GM19438 (cell line): Measurements from ENCODE around the gene ADAM11.
"Not testable (repeated sequence)": the region's sequence is repeated elsewhere in the genome, so short reads cannot be mapped to it uniquely, and the experiment has no call there.

ENCODE experiments used
- ATAC-seq: cut with Tn5 transposase; IDR thresholded peaks from one replicate; pipeline ENCODE4 v1.9.1; 2021; ENCODE audit warnings: low read depth; ENCODE audit not compliant: unreplicated experiment

The ADAM11 gene

GRCh38 chr17:44793885-44794842, 35.4 kb downstream of the ADAM11 start:
- no peak for ATAC-seq

- ATAC-seq = no peak
Measured at GRCh38 chr17:44794851-44795413, 36.1 kb downstream of the ADAM11 start.

GRCh38 chr17:44795421-44795820, 36.6 kb downstream of the ADAM11 start:
- ATAC-seq = no peak

- ATAC-seq = no peak
Measured at GRCh38 chr17:44795928-44796327, 37.1 kb downstream of the ADAM11 start.

GRCh38 chr17:44796731-44797130, 37.9 kb downstream of the ADAM11 start:
- no peak for ATAC-seq

GRCh38 chr17:44797802-44798201, 39.0 kb downstream of the ADAM11 start:
- no peak for ATAC-seq

- no peak for ATAC-seq
Measured at GRCh38 chr17:44798356-44798755, 39.6 kb downstream of the ADAM11 start.

- ATAC-seq = no peak
Measured at GRCh38 chr17:44801880-44802279, 43.1 kb downstream of the ADAM11 start.

GRCh38 chr17:44804302-44805089, 45.7 kb downstream of the ADAM11 start:
- no peak for ATAC-seq

- ATAC-seq = no peak
Measured at GRCh38 chr17:44807093-44807816, 48.5 kb downstream of the ADAM11 start.

- ATAC-seq = no peak
Measured at GRCh38 chr17:44807817-44808155, 49.0 kb downstream of the ADAM11 start.

GRCh38 chr17:44808156-44808555, 49.4 kb downstream of the ADAM11 start:
- ATAC-seq = no peak

- not testable (repeated sequence) for ATAC-seq
Measured at GRCh38 chr17:44808656-44809388, 50.0 kb downstream of the ADAM11 start.

- ATAC-seq = no peak
Measured at GRCh38 chr17:44812263-44812662, 53.5 kb downstream of the ADAM11 start.

- ATAC-seq = not testable (repeated sequence)
Measured at GRCh38 chr17:44818508-44818907, 59.7 kb downstream of the ADAM11 start.

- no peak for ATAC-seq
Measured at GRCh38 chr17:44820631-44821212, 61.9 kb downstream of the ADAM11 start.

GRCh38 chr17:44825236-44825635, 66.4 kb downstream of the ADAM11 start:
- not testable (repeated sequence) for ATAC-seq

- ATAC-seq = no peak
Measured at GRCh38 chr17:44826123-44826790, 67.5 kb downstream of the ADAM11 start.

- ATAC-seq = no peak
Measured at GRCh38 chr17:44827863-44828262, 69.1 kb downstream of the ADAM11 start.
